ENCODE data around the gene KCTD12. TPM values are rescaled to one million over a fixed set of nuclear protein-coding genes. Genes with fewer than 3 reads are reported as not detected.

The KCTD12 gene
- total and polyA plus RNA-seq, 10 donors, result 13.4 to 164 (median 82.5) TPM

DNA sequence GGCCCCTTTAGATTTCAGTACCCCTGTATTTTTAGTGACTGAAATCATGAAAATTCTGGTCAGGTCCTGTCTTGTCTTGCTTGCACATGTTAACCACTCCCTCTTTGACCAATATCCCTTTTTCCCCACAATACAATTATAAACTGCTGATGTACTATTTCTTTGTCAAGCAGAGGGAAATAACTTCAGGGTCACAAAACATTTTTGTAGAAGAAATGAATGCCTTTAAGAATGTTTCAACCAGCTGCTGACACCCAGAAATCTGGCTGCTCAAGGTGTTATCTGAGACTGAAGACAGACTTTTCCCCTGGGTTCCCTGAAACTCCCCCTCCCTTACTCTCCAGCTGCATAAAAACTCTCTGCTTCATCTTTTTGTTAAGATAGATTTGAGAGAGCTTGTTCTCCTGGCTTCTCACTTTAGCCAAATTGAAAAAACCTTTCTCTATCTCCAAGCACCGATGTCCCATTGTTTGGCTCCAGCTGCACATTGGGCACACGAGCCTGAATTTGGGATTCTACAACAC lies 43.7 kb upstream of the KCTD12 start:
- Histone ChIP-seq H3K4me3 (no peak overlapping the region), H3K9me3 (peaks cover 0 to 14% (median 9%) of the 10 kb centered on the region in 8 donors), H3K27ac (no peak overlapping the region), H3K27me3 (replicated peaks in 1 of 7) (no peaks in the 10 kb centered on the region), H3K36me3 (no peaks in the 10 kb centered on the region), H3K4me1 (no peaks in the 10 kb centered on the region)
- intact Hi-C loops (cut with DNase I; ENCODE audit: low total_unique reads), result no loop called here
- 84 to 96% (median 86%) methylated on average over 2 of the region's 2 CpGs for WGBS, 5 donors
- DNase-seq, result no peak
- TF ChIP-seq POLR2A (IDR thresholded peaks at IDR 0.05), result no peak
- TF ChIP-seq POLR2AphosphoS5 (IDR thresholded peaks at IDR 0.05), result no peak
- TF ChIP-seq, protein P1, sequence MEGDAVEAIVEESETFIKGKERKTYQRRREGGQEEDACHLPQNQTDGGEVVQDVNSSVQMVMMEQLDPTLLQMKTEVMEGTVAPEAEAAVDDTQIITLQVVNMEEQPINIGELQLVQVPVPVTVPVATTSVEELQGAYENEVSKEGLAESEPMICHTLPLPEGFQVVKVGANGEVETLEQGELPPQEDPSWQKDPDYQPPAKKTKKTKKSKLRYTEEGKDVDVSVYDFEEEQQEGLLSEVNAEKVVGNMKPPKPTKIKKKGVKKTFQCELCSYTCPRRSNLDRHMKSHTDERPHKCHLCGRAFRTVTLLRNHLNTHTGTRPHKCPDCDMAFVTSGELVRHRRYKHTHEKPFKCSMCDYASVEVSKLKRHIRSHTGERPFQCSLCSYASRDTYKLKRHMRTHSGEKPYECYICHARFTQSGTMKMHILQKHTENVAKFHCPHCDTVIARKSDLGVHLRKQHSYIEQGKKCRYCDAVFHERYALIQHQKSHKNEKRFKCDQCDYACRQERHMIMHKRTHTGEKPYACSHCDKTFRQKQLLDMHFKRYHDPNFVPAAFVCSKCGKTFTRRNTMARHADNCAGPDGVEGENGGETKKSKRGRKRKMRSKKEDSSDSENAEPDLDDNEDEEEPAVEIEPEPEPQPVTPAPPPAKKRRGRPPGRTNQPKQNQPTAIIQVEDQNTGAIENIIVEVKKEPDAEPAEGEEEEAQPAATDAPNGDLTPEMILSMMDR (IDR thresholded peaks at IDR 0.05 in 8 of 11, conservative IDR thresholded peaks at IDR 0.05 in 3 of 11), result no peak

DNA sequence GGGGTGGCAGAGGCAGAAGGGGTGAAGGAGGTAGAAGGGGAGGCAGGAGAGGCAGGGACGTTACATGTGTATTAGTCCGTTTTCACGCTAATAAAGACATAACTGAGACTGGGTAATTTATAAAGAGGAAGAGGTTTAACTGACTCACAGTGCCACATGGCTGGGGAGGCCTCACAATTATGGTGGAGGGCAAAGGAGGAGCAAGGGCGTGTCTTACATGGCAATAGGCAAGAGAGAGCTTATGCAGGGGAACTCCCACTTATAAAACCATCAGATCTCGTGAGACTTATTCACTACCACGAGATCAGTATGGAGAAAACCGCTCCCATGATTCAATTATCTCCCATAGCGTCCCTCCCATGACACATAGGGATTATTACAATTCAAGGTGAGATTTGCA lies 43.1 kb upstream of the KCTD12 start:
- no peak overlapping the region for H3K4me3 ChIP-seq
- no peaks in the 10 kb centered on the region for H3K36me3 ChIP-seq
- 73 to 90% (median 85%) methylated on average over 8 of the region's 8 CpGs for WGBS, 5 donors
- peaks cover 0 to 14% (median 9%) of the 10 kb centered on the region in 8 donors for H3K9me3 ChIP-seq
- TF ChIP-seq POLR2A (IDR thresholded peaks at IDR 0.05), result no peak
- TF ChIP-seq, protein P1 (IDR thresholded peaks at IDR 0.05 in 8 of 11, conservative IDR thresholded peaks at IDR 0.05 in 3 of 11), result no peak
- no peak overlapping the region for H3K27ac ChIP-seq
- intact Hi-C loops (cut with DNase I; ENCODE audit: low total_unique reads), result no loop called here
- H3K4me1 ChIP-seq, result no peaks in the 10 kb centered on the region
- no peak for DNase-seq
- no peaks in the 10 kb centered on the region for H3K27me3 ChIP-seq (replicated peaks in 1 of 7)

DNA sequence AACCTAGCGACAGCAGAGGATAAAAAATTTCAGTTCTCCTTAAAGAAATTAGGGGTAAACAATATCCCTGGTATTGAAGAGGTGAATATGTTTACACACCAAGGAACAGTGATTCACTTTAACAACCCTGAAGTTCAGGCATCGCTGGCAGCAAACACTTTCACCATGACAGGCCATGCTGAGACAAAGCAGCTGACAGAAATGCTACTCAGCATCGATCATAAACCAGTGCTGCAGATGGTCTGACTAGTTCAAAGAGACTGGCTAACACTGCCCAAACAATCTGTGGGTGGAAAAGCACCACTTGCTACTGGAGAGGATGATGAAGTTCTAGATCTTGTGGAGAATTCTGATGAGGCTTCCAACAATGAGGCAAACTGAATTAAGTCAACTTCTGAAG lies 42.3 kb upstream of the KCTD12 start:
- Histone ChIP-seq H3K36me3 (no peaks in the 10 kb centered on the region), H3K4me1 (no peaks in the 10 kb centered on the region), H3K27me3 (replicated peaks in 1 of 7) (no peaks in the 10 kb centered on the region), H3K4me3 (no peak overlapping the region), H3K9me3 (peaks cover 0 to 14% (median 9%) of the 10 kb centered on the region in 8 donors), H3K27ac (no peak overlapping the region)
- intact Hi-C loops (cut with DNase I; ENCODE audit: low total_unique reads), result no loop called here
- 77 to 90% (median 87%) methylated on average over 3 of the region's 3 CpGs for WGBS, 5 donors
- TF ChIP-seq POLR2A (IDR thresholded peaks at IDR 0.05) (no peak), POLR2AphosphoS5 (IDR thresholded peaks at IDR 0.05) (no peak)
- DNase-seq, result no peak

DNA sequence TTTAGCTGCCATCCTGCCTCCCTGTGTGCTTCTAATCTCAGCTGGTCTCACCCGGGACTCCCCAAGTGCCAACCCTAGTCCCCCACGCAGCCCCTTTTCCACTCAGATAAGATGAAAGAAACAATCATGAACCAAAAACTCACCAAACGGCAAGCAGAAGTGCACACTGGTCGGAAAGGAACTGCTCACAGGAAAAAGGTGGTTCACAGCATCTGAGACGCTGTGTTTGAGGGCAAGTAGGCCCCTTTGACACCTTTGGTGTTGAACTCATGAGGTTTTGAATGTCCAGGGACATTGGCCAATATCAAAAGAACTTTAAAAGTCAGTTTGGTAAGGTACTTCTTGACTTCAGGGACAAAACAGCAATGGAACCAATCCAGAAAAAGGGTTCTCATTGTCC lies 41.8 kb upstream of the KCTD12 start:
- no peak for DNase-seq
- no peak for TF ChIP-seq POLR2AphosphoS5 (IDR thresholded peaks at IDR 0.05)
- TF ChIP-seq POLR2A (IDR thresholded peaks at IDR 0.05), result no peak
- TF ChIP-seq, protein P1 (IDR thresholded peaks at IDR 0.05 in 8 of 11, conservative IDR thresholded peaks at IDR 0.05 in 3 of 11), result no peak
- 43 to 60% (median 54%) methylated on average over 5 of the region's 5 CpGs for WGBS, 5 donors
- Histone ChIP-seq H3K36me3 (no peaks in the 10 kb centered on the region), H3K4me1 (no peaks in the 10 kb centered on the region), H3K27me3 (replicated peaks in 1 of 7) (no peaks in the 10 kb centered on the region), H3K4me3 (no peak overlapping the region), H3K9me3 (peaks cover 0 to 14% (median 9%) of the 10 kb centered on the region in 8 donors), H3K27ac (no peak overlapping the region)
- intact Hi-C loops (cut with DNase I; ENCODE audit: low total_unique reads), result no loop called here

DNA sequence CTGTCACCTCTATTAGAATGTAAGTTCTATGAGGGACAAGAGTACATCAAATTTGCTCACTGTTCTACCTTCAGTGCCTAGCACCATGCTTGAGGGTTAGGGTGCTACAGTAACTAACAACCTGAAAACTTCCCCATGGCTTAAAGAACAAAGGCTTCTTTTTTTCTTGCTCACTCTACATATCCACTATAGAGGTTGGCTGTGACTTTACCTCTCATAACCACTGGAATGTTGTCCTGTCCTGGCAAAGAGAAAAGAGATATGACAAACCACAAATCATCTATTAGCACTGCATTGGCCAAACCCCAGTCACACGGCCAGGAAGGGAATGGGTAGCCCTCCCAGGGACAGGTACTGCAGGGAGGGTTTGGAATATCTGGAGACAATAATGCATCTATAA lies 38.9 kb upstream of the KCTD12 start:
- H3K36me3 ChIP-seq, result no peaks in the 10 kb centered on the region
- intact Hi-C loops (cut with DNase I; ENCODE audit: low total_unique reads), result no loop called here
- H3K4me3 ChIP-seq, result no peak overlapping the region
- H3K27me3 ChIP-seq (replicated peaks in 1 of 7), result no peaks in the 10 kb centered on the region
- no peak overlapping the region for H3K27ac ChIP-seq
- H3K9me3 ChIP-seq, result peaks cover 0 to 3% (median 0%) of the 10 kb centered on the region in 8 donors
- TF ChIP-seq POLR2AphosphoS5 (IDR thresholded peaks at IDR 0.05) (no peak), POLR2A (IDR thresholded peaks at IDR 0.05) (no peak)
- TF ChIP-seq, protein P1 (IDR thresholded peaks at IDR 0.05 in 8 of 11, conservative IDR thresholded peaks at IDR 0.05 in 3 of 11), result no peak
- no peaks in the 10 kb centered on the region for H3K4me1 ChIP-seq
- DNase-seq, result no peak
- WGBS, 5 donors, result 73 to 95% (median 82%) methylated on average over 1 of the region's 1 CpG
